H7 (cell line): ENCODE data around the gene EEFSEC. TPM values are rescaled to one million over a fixed set of nuclear protein-coding genes. Genes with fewer than 3 reads are reported as not detected.

Experiments used
- DNase-seq: peaks from one replicate; pipeline ENCODE4 v3.0.0; 2012
- H3K27me3 ChIP-seq: 2 replicates; pipeline ENCODE4 v1.6.0; 2011; ENCODE audit warnings: mild to moderate bottlenecking, low read length; ENCODE audit not compliant: control insufficient read depth, insufficient read depth
- H3K36me3 ChIP-seq: replicated peaks from 2 replicates; pipeline ENCODE4 v1.5.1; 2011; ENCODE audit warnings: low read length; ENCODE audit not compliant: control insufficient read depth, insufficient read depth
- H3K4me3 ChIP-seq: 2 replicates; pipeline ENCODE4 v1.5.1; 2011; ENCODE audit warnings: low read depth, mild to moderate bottlenecking, control low read depth, low read length, moderate library complexity; ENCODE audit not compliant: insufficient read depth
- total RNA-seq: library from RNA; depleted of rRNA; stranded (reverse); fragments of >200 nt; shearing (Covaris generic); gene quantifications from 2 replicates; pipeline ENCODE4 v1.2.3, GENCODE V29; 2014

Gene EEFSEC
- total RNA-seq, 1 experiment from 2014 or later = 7.4 TPM

GRCh38 chr3:128327606-128328031, 174.3 kb downstream of the EEFSEC start:
- no peak overlapping the region for H3K4me3 ChIP-seq
- no peak for DNase-seq
- no peaks in the 10 kb centered on the region for H3K36me3 ChIP-seq
- no peaks in the 10 kb centered on the region for H3K27me3 ChIP-seq

GRCh38 chr3:128328546-128329458, 175.5 kb downstream of the EEFSEC start:
- DNase-seq = no peak
- no peaks in the 10 kb centered on the region for H3K27me3 ChIP-seq
- H3K36me3 ChIP-seq = no peaks in the 10 kb centered on the region
- no peak overlapping the region for H3K4me3 ChIP-seq

- Histone ChIP-seq H3K27me3 (no peaks in the 10 kb centered on the region), H3K36me3 (no peaks in the 10 kb centered on the region), H3K4me3 (no peak overlapping the region)
- DNase-seq = no peak
Measured at GRCh38 chr3:128329491-128330213, 176.4 kb downstream of the EEFSEC start.

DNA sequence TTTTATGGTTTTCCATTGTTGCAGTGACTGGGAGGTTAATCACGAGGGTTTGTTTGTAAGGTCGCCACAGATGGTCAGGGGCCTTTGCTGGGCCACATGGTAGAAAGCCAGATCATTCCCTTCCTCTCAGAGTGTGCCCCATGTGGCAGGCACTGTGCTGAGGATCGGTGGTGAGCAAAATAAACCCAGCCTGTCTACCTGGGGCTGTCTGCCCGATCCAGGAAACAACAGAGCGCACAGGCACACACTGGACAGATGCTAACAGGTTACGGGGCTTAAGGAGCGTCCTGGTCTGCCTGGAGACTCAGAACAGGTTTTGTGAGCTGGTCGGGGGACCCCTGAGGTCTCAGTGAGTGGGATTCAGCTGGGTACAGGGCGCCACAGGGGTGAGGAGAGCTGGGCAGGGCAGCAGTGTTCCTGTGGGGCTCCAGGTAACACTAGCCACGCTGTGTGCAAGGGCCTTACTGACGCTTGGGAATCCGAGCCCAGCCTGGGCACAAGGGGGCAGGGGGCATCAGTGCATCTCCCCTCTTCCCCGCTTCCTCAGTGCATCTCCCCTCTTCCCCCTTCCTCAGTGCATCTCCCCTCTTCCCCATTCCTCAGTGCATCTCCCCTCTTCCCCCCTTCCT, 177.0 kb downstream of the EEFSEC start:
- DNase-seq = no peak
- H3K27me3 ChIP-seq = no peaks in the 10 kb centered on the region
- no peak overlapping the region for H3K4me3 ChIP-seq

DNA sequence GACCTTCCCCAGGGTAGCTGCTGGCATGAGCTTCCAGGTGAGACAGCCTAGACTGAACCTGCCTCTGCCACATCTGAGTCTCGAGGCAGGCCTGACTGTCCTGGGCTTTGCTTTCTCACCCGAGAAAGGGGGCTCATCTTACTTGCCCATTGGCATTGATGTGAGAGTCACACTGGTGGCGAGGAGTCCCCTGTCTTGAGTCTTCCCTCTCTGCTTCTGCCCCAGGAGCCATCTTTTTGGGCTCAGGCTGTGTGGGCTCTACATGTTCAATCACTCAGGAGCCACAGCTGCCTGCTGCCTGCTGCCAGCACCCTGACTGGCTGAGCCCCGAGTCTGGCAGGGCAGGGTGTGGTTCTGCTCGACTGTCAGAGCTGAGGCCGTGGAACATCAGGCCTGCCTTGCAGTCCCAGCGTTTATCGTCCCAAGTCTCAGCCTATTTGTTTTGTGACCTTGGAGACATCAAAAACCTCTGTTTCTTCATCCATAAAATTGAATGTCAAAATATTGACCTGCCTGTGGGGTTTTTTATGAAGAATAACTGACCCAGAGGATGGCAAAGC, 180.9 kb downstream of the EEFSEC start:
- H3K27me3 ChIP-seq = no peaks in the 10 kb centered on the region
- H3K36me3 ChIP-seq = no peaks in the 10 kb centered on the region
- no peak for DNase-seq
- H3K4me3 ChIP-seq = no peak overlapping the region

More for the DNA sequence above, 177.0 kb downstream of the EEFSEC start:
- no peaks in the 10 kb centered on the region for H3K36me3 ChIP-seq

- Histone ChIP-seq H3K36me3 (no peaks in the 10 kb centered on the region), H3K4me3 (no peak overlapping the region), H3K27me3 (no peaks in the 10 kb centered on the region)
- DNase-seq = no peak
Measured at GRCh38 chr3:128334766-128335165, 181.5 kb downstream of the EEFSEC start.

- DNase-seq = peak; percentile 64
- Histone ChIP-seq H3K27me3 (no peaks in the 10 kb centered on the region), H3K36me3 (no peaks in the 10 kb centered on the region), H3K4me3 (no peak overlapping the region)
Measured at GRCh38 chr3:128335621-128336296, 182.5 kb downstream of the EEFSEC start.

DNA sequence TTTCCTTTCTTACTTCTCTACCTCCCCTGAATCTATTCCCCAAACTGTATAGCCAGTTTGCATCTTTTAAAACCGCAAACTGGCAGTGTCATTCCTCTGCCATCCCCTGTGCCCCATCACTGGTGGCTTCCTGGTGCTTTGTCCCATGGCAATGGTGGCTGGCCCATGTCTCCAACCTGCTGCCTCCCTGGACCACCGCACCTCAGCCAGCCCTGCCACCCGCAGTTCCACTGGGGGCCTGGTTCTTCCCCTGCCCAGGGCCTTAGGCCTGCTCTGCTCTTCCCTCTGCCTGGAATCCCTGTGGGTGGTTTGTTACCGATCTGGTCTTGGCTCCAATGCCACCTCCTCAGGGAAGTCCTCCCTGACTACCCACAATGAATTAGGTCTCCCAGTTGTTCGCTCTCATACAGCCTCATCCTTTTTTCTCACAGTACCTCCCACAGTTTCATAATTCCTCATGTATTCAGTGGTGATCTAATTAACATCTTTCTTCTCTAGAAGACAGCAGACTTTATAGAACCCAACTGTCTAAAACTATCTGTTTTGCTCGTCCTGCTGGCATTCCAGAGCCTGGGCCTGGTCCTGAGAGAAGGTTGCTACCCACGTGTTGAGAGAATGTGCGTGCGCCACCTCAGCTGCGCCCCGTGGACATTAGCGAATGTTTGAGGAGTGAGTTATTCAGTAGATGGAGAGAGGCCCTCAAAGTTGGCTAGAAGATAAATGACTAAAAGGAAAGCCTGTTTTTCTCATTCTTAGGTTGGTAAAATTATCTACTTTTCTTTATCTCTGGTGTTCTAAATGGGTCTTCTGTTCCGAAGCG, 183.3 kb downstream of the EEFSEC start:
- no peak for DNase-seq
- H3K27me3 ChIP-seq = no peaks in the 10 kb centered on the region
- no peaks in the 10 kb centered on the region for H3K36me3 ChIP-seq
- no peak overlapping the region for H3K4me3 ChIP-seq

DNA sequence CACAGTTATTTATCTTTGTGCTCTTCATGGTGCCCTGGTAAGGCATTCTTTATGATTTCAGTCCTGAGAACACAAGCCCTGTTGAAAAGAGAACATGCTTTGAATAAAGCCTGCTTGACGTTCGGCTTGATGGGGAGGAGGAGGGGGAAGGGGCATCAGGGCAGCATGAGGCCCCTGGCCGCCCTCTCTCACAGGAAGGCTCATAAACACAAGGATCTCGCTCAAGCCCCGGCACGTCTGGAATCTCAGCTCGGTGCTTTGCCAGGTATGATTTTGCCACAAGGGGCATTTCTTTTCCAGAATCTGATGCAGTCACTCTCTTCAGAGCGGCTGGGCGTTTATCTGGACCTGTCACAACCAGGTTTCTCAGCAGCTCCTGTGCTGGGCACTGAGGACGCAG, 184.0 kb downstream of the EEFSEC start:
- H3K27me3 ChIP-seq = no peaks in the 10 kb centered on the region
- DNase-seq = no peak
- no peaks in the 10 kb centered on the region for H3K36me3 ChIP-seq
- no peak overlapping the region for H3K4me3 ChIP-seq

GRCh38 chr3:128338536-128339330, 185.5 kb downstream of the EEFSEC start:
- DNase-seq = no peak
- H3K4me3 ChIP-seq = no peak overlapping the region
- no peaks in the 10 kb centered on the region for H3K36me3 ChIP-seq
- no peaks in the 10 kb centered on the region for H3K27me3 ChIP-seq

- Histone ChIP-seq H3K36me3 (no peaks in the 10 kb centered on the region), H3K4me3 (no peak overlapping the region), H3K27me3 (no peaks in the 10 kb centered on the region)
- no peak for DNase-seq
Measured at GRCh38 chr3:128339491-128340012, 186.3 kb downstream of the EEFSEC start.

DNA sequence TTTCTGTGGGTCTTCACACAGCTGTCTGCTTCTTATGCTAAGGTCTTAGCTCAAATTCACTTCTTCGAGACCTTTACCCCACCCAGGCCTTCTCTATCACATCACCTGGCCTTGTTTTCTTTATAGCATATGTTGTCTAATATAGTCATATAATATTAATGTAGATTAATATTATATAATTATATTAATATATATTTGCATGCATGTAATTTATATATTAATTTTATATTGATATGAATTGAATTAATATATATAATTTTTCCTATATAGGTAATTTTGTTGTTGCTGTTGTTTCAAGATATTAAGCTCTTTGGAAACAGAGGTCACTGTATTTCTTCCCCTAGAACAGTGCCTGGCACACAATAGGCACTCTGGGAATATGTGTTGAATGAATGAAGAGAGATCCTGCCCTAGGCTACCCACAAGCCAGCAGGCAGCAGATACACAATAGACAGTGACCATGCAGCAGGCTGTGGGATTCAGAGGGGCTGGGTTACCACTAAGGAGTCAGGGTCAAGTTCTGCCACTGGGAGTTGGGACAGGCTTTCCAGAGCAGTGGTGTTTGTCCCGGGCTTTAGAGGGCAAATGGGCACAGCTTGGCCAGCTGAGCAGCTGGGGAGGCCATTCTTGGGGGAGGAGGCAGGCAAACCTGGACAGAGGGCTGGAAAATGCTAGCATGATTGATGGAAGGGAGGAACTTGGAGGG, 187.1 kb downstream of the EEFSEC start:
- H3K4me3 ChIP-seq = no peak overlapping the region
- H3K36me3 ChIP-seq = no peaks in the 10 kb centered on the region
- no peaks in the 10 kb centered on the region for H3K27me3 ChIP-seq
- no peak for DNase-seq
